SK-N-SH (cell line): ENCODE data around the gene ASAP2. TPM values are rescaled to one million over a fixed set of nuclear protein-coding genes. Genes with fewer than 3 reads are reported as not detected.
A peak's percentile ranks its signal among the peaks of the same experiment; 100 is the strongest.

Experiments used
- CTCF ChIA-PET: fragments of 300-600, 350-600 bp; formaldehyde crosslinking; extraction: SDS; loops from one replicate; lab custom pipeline; 2021; lab: Yijun Ruan, JAX
- POLR2A ChIA-PET: fragments of 350-600 bp; sonication (Branson Sonifier 250); formaldehyde crosslinking; extraction: SDS; loops from one replicate; lab custom pipeline; 2020; ENCODE audit warnings: antibody characterized with exemption, inconsistent platforms; lab: Yijun Ruan, JAX
- DNase-seq: peaks from one replicate; pipeline ENCODE4 v3.0.0; 2012
- H2AFZ ChIP-seq: fragments of 200-600 bp; sonication (generic); 2 replicates; pipeline ENCODE4 v1.8.1; 2016; ENCODE audit warnings: antibody characterized with exemption, mild to moderate bottlenecking, low read depth
- H3F3A ChIP-seq: fragments of 200-600 bp; sonication (generic); replicated peaks from 2 replicates; pipeline ENCODE3; 2016; ENCODE audit warnings: antibody characterized with exemption, mild to moderate bottlenecking; ENCODE audit not compliant: insufficient read depth
- H3K27ac ChIP-seq, 2 experiments: fragments of 200-500 bp in 1 of 2; fragments of 200-600 bp in 1 of 2; sonication (Bioruptor generic) in 1 of 2; sonication (generic), shearing (Covaris generic) in 1 of 2; 2 replicates each; pipeline versions ENCODE4 v1.5.1 to v1.6.1; 2014 to 2016; ENCODE audit warnings: low read depth in 2 of 2, inconsistent platforms in 1 of 2, low read length in 1 of 2, mild to moderate bottlenecking in 1 of 2, mixed read lengths in 1 of 2
- H3K27me3 ChIP-seq: fragments of 200-600 bp; sonication (generic), shearing (Covaris generic); 2 replicates; pipeline ENCODE4 v1.6.1; 2016; ENCODE audit warnings: mixed run types; ENCODE audit not compliant: insufficient read depth
- H3K36me3 ChIP-seq, 2 experiments: fragments of 200-500 bp in 1 of 2; fragments of 200-600 bp in 1 of 2; sonication (Bioruptor generic) in 1 of 2; sonication (generic) in 1 of 2; replicated peaks in 1 of 2; 2 replicates each; pipeline versions ENCODE3 to v1.5.1; 2014 to 2016; ENCODE audit warnings: low read length in 1 of 2, mild to moderate bottlenecking in 1 of 2; ENCODE audit not compliant: insufficient read depth in 2 of 2, control insufficient read depth in 1 of 2
- H3K4me1 ChIP-seq, 2 experiments: fragments of 200-500 bp in 1 of 2; fragments of 200-600 bp in 1 of 2; sonication (Bioruptor generic) in 1 of 2; sonication (generic), shearing (Covaris generic) in 1 of 2; 2 replicates each; pipeline versions ENCODE4 v1.5.1 to v1.6.1; 2014 to 2016; ENCODE audit warnings: low read depth in 1 of 2, low read length in 1 of 2, mixed run types in 1 of 2; ENCODE audit not compliant: insufficient read depth in 2 of 2, control insufficient read depth in 1 of 2
- H3K4me2 ChIP-seq: fragments of 200-600 bp; sonication (generic), shearing (Covaris generic); 2 replicates; pipeline ENCODE4 v1.6.1; 2017; ENCODE audit warnings: mixed run types
- H3K4me3 ChIP-seq, 2 experiments: fragments of 200-500 bp in 1 of 2; fragments of 200-600 bp in 1 of 2; sonication (Bioruptor generic) in 1 of 2; sonication (generic), shearing (Covaris generic) in 1 of 2; 2 replicates each; pipeline versions ENCODE4 v1.5.1 to v1.8.1; 2014 to 2016; ENCODE audit warnings: low read depth in 2 of 2, inconsistent platforms in 1 of 2, low read length in 1 of 2, mild to moderate bottlenecking in 1 of 2, mixed read lengths in 1 of 2, moderate library complexity in 1 of 2
- H3K79me2 ChIP-seq: fragments of 200-600 bp; sonication (generic); 2 replicates; pipeline ENCODE4 v1.8.1; 2017; ENCODE audit warnings: mild to moderate bottlenecking; ENCODE audit not compliant: insufficient read depth
- H3K9ac ChIP-seq: fragments of 200-600 bp; sonication (generic); 2 replicates; pipeline ENCODE4 v1.6.1; 2017; ENCODE audit warnings: mixed run types
- H3K9me2 ChIP-seq: fragments of 200-600 bp; sonication (generic); 2 replicates; pipeline ENCODE4 v1.6.1; 2017; ENCODE audit warnings: mixed run types
- H3K9me3 ChIP-seq: fragments of 200-600 bp; sonication (generic); 2 replicates; pipeline ENCODE4 v1.6.1; 2017; ENCODE audit warnings: mixed run types, mild to moderate bottlenecking, moderate library complexity
- H4K20me1 ChIP-seq: fragments of 200-600 bp; sonication (generic); 2 replicates; pipeline ENCODE4 v1.6.1; 2017; ENCODE audit warnings: mild to moderate bottlenecking, mixed run types; ENCODE audit not compliant: insufficient read depth
- CHD2 ChIP-seq: fragments of 150-350 bp; IDR thresholded peaks from 2 replicates; pipeline ENCODE4 v1.6.1; 2018; ENCODE audit warnings: low read length; ENCODE audit not compliant: partially characterized antibody
- ELF1 ChIP-seq: IDR thresholded peaks from 2 replicates; pipeline ENCODE4 v1.4.0; 2012
- EZH2phosphoT487 ChIP-seq: fragments of 200-600 bp; sonication (generic); IDR thresholded peaks from 2 replicates; pipeline ENCODE4 v1.6.1; 2017; ENCODE audit warnings: low read depth, mixed run types, mild to moderate bottlenecking, antibody characterized with exemption, moderate library complexity, borderline replicate concordance
- FOXJ3 ChIP-seq: sonication (generic); formaldehyde crosslinking; IDR thresholded peaks from 2 replicates; pipeline ENCODE4 v1.5.1; 2020; ENCODE audit warnings: mild to moderate bottlenecking, missing genetic modification reagents
- FOXM1 ChIP-seq: IDR thresholded peaks from 2 replicates; pipeline ENCODE4 v1.4.0; 2012; ENCODE audit warnings: low read depth, mild to moderate bottlenecking
- GABPA ChIP-seq: IDR thresholded peaks from 2 replicates; pipeline ENCODE4 v1.4.0; 2012; ENCODE audit warnings: low read depth, mild to moderate bottlenecking
- MEF2A ChIP-seq: IDR thresholded peaks from 2 replicates; pipeline ENCODE4 v1.4.0; 2012; ENCODE audit warnings: low read depth, borderline replicate concordance
- NRF1 ChIP-seq: IDR thresholded peaks from 2 replicates; pipeline ENCODE4 v1.6.1; 2012; ENCODE audit warnings: low read depth, mild to moderate bottlenecking, low read length
- RXRA ChIP-seq: IDR thresholded peaks from 2 replicates; pipeline ENCODE4 v1.4.0; 2012; ENCODE audit warnings: low read depth, mild to moderate bottlenecking, borderline replicate concordance
- SMC3 ChIP-seq: IDR thresholded peaks from 2 replicates; pipeline ENCODE4 v1.6.1; 2012; ENCODE audit warnings: low read depth, low read length, improper control_type of control experiment
- TAF1 ChIP-seq: IDR thresholded peaks from 2 replicates; pipeline ENCODE4 v1.6.1; 2012; ENCODE audit warnings: low read depth, mild to moderate bottlenecking, low read length, moderate library complexity, borderline replicate concordance
- TEAD4 ChIP-seq: IDR thresholded peaks from 2 replicates; pipeline ENCODE4 v1.4.0; 2012; ENCODE audit warnings: mild to moderate bottlenecking, borderline replicate concordance; ENCODE audit not compliant: insufficient read depth
- YY1 ChIP-seq: IDR thresholded peaks from 2 replicates; pipeline ENCODE4 v1.4.0; 2012; ENCODE audit warnings: low read depth, mild to moderate bottlenecking
- WGBS: methylation state at CpG from one replicate; pipeline ENCODE4 v1.1.6; 2017; ENCODE audit warnings: low lambda C conversion rate; 5-methylcytosine and 5-hydroxymethylcytosine counted together
- polyA plus RNA-seq, 3 experiments: library from polyadenylated mRNA; depleted of rRNA; stranded (reverse); fragments of >200 nt; gene quantifications; 2 replicates each; pipeline ENCODE4 v1.2.3, GENCODE V29; 2012
- TF ChIP-seq, protein P1 (sequence below): IDR thresholded peaks from 2 replicates; pipeline ENCODE4 v1.6.1; 2012; ENCODE audit warnings: mild to moderate bottlenecking, low read depth, low read length, moderate library complexity
- TF ChIP-seq, protein P2 (sequence below): fragments of 150-350 bp; IDR thresholded peaks from 2 replicates; pipeline ENCODE4 v1.6.1; 2017; ENCODE audit warnings: antibody characterized with exemption, low read length, low read depth, borderline replicate concordance
- TF ChIP-seq, protein P3 (sequence below): fragments of 150-350 bp; IDR thresholded peaks from 2 replicates; pipeline ENCODE4 v1.6.1; 2016; ENCODE audit warnings: mild to moderate bottlenecking, low read depth, low read length
- TF ChIP-seq, protein P4 (sequence below): fragments of 200-600 bp; sonication (generic); IDR thresholded peaks from 2 replicates; pipeline ENCODE4 v1.6.1; 2017; ENCODE audit warnings: antibody characterized with exemption, mild to moderate bottlenecking, moderate library complexity
- TF ChIP-seq, protein P5 (sequence below): IDR thresholded peaks from 2 replicates; pipeline ENCODE4 v1.4.0; 2012; ENCODE audit warnings: low read depth, borderline replicate concordance

Gene ASAP2
- polyA plus RNA-seq, 1 of the 3 experiments (the other 2 are of a cell fraction), result 37.9 TPM

DNA sequence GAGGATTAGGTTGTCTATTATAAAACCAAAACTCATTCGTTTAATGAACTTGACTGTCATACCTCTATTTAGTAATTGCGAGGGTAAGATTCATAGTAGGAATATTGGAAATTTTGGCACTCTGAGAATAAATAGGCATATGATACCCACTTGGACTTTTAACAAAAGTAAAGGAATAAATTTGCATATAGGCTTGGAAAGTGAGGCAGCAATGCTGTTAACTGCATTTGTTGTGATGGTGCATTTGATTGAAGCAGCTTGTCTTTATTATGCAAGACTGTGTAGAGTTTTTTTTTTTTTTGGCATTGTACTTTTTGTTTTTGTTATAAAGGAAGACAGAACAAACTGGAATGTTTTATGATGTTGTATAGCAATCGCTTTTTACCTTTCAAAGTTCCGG is 197.8 kb downstream of the ASAP2 start:
- no peaks in the 10 kb centered on the region for H3K9me3 ChIP-seq
- POLR2A ChIA-PET, result no interaction called here
- CTCF ChIA-PET, result interaction anchor here (1.2 kb wide), 1 partner anchor 265 kb away, joined by 4 read pairs; no protein-coding TSS in a partner anchor

DNA sequence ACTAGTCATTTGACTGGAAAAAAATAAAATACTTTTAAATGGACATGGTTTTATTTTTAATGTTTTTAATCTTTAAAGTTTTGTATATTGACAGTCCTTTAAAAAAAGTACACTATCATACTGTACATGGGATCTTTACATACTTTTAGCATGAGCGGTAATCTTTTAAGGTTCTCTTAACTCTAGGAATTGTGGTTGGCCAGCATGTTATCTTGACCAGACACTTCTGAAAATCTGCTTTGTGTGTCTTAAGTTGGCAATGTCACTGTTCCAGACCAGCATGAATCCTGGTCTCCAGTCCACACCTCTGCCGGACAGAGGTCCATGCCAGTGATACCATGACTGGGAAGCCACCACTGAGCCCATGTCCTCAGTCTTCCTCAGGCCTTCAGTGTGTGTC is 199.0 kb downstream of the ASAP2 start:
- CTCF ChIA-PET, result no interaction called here
- H3K4me2 ChIP-seq, result no peak overlapping the region
- WGBS, result 95% methylated on average over 2 of the region's 2 CpGs
- H3K4me1 ChIP-seq, result peaks cover 0 to 3% of the 10 kb centered on the region in 2 experiments; a peak in 2 of 4 replicates
- H3K9ac ChIP-seq, result no peak overlapping the region
- H3K4me3 ChIP-seq, result no peak overlapping the region
- H3K27me3 ChIP-seq, result no peaks in the 10 kb centered on the region
- no peaks in the 10 kb centered on the region for H3K79me2 ChIP-seq
- H3K9me2 ChIP-seq, result no peaks in the 10 kb centered on the region
- no peak overlapping the region for H3K27ac ChIP-seq
- peaks cover 57 to 75% of the 10 kb centered on the region in 2 experiments for H3K36me3 ChIP-seq
- H4K20me1 ChIP-seq, result peaks cover 10% of the 10 kb centered on the region
- peaks cover 51% of the 10 kb centered on the region for H3F3A ChIP-seq
- H2AFZ ChIP-seq, result no peak overlapping the region
- POLR2A ChIA-PET, result no interaction called here
- H3K9me3 ChIP-seq, result no peaks in the 10 kb centered on the region
- DNase-seq, result no peak
- no peak for TF ChIP-seq FOXJ3
- TF ChIP-seq, protein P1, sequence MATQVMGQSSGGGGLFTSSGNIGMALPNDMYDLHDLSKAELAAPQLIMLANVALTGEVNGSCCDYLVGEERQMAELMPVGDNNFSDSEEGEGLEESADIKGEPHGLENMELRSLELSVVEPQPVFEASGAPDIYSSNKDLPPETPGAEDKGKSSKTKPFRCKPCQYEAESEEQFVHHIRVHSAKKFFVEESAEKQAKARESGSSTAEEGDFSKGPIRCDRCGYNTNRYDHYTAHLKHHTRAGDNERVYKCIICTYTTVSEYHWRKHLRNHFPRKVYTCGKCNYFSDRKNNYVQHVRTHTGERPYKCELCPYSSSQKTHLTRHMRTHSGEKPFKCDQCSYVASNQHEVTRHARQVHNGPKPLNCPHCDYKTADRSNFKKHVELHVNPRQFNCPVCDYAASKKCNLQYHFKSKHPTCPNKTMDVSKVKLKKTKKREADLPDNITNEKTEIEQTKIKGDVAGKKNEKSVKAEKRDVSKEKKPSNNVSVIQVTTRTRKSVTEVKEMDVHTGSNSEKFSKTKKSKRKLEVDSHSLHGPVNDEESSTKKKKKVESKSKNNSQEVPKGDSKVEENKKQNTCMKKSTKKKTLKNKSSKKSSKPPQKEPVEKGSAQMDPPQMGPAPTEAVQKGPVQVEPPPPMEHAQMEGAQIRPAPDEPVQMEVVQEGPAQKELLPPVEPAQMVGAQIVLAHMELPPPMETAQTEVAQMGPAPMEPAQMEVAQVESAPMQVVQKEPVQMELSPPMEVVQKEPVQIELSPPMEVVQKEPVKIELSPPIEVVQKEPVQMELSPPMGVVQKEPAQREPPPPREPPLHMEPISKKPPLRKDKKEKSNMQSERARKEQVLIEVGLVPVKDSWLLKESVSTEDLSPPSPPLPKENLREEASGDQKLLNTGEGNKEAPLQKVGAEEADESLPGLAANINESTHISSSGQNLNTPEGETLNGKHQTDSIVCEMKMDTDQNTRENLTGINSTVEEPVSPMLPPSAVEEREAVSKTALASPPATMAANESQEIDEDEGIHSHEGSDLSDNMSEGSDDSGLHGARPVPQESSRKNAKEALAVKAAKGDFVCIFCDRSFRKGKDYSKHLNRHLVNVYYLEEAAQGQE, result no peak
- no peak for TF ChIP-seq NRF1
- TF ChIP-seq, protein P2, sequence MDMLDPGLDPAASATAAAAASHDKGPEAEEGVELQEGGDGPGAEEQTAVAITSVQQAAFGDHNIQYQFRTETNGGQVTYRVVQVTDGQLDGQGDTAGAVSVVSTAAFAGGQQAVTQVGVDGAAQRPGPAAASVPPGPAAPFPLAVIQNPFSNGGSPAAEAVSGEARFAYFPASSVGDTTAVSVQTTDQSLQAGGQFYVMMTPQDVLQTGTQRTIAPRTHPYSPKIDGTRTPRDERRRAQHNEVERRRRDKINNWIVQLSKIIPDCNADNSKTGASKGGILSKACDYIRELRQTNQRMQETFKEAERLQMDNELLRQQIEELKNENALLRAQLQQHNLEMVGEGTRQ, result no peak
- TF ChIP-seq, protein P3, sequence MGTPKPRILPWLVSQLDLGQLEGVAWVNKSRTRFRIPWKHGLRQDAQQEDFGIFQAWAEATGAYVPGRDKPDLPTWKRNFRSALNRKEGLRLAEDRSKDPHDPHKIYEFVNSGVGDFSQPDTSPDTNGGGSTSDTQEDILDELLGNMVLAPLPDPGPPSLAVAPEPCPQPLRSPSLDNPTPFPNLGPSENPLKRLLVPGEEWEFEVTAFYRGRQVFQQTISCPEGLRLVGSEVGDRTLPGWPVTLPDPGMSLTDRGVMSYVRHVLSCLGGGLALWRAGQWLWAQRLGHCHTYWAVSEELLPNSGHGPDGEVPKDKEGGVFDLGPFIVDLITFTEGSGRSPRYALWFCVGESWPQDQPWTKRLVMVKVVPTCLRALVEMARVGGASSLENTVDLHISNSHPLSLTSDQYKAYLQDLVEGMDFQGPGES, result no peak
- no peak for TF ChIP-seq MEF2A
- TF ChIP-seq RXRA, result no peak
- no peak for TF ChIP-seq FOXM1
- no peak for TF ChIP-seq TEAD4
- TF ChIP-seq CHD2, result no peak
- no peak for TF ChIP-seq TAF1
- no peak for TF ChIP-seq GABPA

More for the DNA sequence above, 197.8 kb downstream of the ASAP2 start:
- H2AFZ ChIP-seq, result no peak overlapping the region
- no peak for DNase-seq
- H3K9ac ChIP-seq, result no peak overlapping the region
- H3K9me2 ChIP-seq, result no peaks in the 10 kb centered on the region
- H4K20me1 ChIP-seq, result peaks cover 10% of the 10 kb centered on the region
- no peaks in the 10 kb centered on the region for H3K27me3 ChIP-seq
- 93% methylated on average over 4 of the region's 4 CpGs for WGBS
- TF ChIP-seq FOXM1 (no peak), EZH2phosphoT487 (no peak), SMC3 (no peak), GABPA (no peak), ELF1 (no peak), YY1 (no peak), MEF2A (no peak)
- TF ChIP-seq, protein P4, sequence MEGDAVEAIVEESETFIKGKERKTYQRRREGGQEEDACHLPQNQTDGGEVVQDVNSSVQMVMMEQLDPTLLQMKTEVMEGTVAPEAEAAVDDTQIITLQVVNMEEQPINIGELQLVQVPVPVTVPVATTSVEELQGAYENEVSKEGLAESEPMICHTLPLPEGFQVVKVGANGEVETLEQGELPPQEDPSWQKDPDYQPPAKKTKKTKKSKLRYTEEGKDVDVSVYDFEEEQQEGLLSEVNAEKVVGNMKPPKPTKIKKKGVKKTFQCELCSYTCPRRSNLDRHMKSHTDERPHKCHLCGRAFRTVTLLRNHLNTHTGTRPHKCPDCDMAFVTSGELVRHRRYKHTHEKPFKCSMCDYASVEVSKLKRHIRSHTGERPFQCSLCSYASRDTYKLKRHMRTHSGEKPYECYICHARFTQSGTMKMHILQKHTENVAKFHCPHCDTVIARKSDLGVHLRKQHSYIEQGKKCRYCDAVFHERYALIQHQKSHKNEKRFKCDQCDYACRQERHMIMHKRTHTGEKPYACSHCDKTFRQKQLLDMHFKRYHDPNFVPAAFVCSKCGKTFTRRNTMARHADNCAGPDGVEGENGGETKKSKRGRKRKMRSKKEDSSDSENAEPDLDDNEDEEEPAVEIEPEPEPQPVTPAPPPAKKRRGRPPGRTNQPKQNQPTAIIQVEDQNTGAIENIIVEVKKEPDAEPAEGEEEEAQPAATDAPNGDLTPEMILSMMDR, result no peak
- TF ChIP-seq, protein P5, sequence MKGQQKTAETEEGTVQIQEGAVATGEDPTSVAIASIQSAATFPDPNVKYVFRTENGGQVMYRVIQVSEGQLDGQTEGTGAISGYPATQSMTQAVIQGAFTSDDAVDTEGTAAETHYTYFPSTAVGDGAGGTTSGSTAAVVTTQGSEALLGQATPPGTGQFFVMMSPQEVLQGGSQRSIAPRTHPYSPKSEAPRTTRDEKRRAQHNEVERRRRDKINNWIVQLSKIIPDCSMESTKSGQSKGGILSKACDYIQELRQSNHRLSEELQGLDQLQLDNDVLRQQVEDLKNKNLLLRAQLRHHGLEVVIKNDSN, result no peak
- H3K4me3 ChIP-seq, result no peak overlapping the region
- no peaks in the 10 kb centered on the region for H3K79me2 ChIP-seq
- no peak overlapping the region for H3K4me2 ChIP-seq
- peaks cover 0 to 3% of the 10 kb centered on the region in 2 experiments; a peak in 2 of 4 replicates for H3K4me1 ChIP-seq
- peak overlapping the region; percentile 15 to 43; a peak in 3 of 4 replicates for H3K27ac ChIP-seq
- peaks cover 45 to 83% of the 10 kb centered on the region in 2 experiments for H3K36me3 ChIP-seq
- peaks cover 47% of the 10 kb centered on the region for H3F3A ChIP-seq
